SK-N-SH treated with all-trans-retinoic acid at 6 μM for 48 hours (cell line): ENCODE results near the gene LYPD6B.

Source experiments
- ARNTL ChIP-seq: fragments of 450-650 bp; formaldehyde crosslinking; IDR thresholded peaks from 2 replicates; pipeline ENCODE4 v1.5.0; 2020; ENCODE audit warnings: low read depth, mild to moderate bottlenecking, moderate library complexity, borderline replicate concordance
- BACH2 ChIP-seq: fragments of 250-450 bp; sonication (Bioruptor Pico); IDR thresholded peaks from 2 replicates; pipeline ENCODE4 v1.9.0; 2021; ENCODE audit warnings: mild to moderate bottlenecking, borderline replicate concordance
- CSDC2 ChIP-seq: fragments of 250-450 bp; sonication (Bioruptor Pico); IDR thresholded peaks from 2 replicates; pipeline ENCODE4 v1.5.0; 2020; ENCODE audit warnings: mild to moderate bottlenecking, moderate library complexity
- OSR1 ChIP-seq: fragments of 250-450 bp; sonication (Bioruptor Pico); IDR thresholded peaks from 2 replicates; pipeline ENCODE4 v1.8.0; 2022; ENCODE audit warnings: moderate library complexity, mild to moderate bottlenecking, inconsistent platforms
- TOX ChIP-seq: fragments of 250-450 bp; sonication (Bioruptor Pico); IDR thresholded peaks from 2 replicates; pipeline ENCODE4 v1.8.0; 2021; ENCODE audit warnings: mild to moderate bottlenecking, moderate library complexity, borderline replicate concordance
- ZFP30 ChIP-seq: fragments of 450-650 bp; formaldehyde crosslinking; IDR thresholded peaks from 2 replicates; pipeline ENCODE4 v1.5.0; 2022; ENCODE audit warnings: mild to moderate bottlenecking, moderate library complexity
- ZNF70 ChIP-seq: fragments of 450-650 bp; formaldehyde crosslinking; IDR thresholded peaks from 2 replicates; pipeline ENCODE4 v1.5.0; 2020; ENCODE audit warnings: mild to moderate bottlenecking, moderate library complexity
- ZNF8 ChIP-seq: fragments of 450-650 bp; formaldehyde crosslinking; IDR thresholded peaks from 2 replicates; pipeline ENCODE4 v1.5.0; 2020; ENCODE audit warnings: mild to moderate bottlenecking, moderate library complexity
- TF ChIP-seq, protein P1 (sequence below): fragments of 250-450 bp; sonication (Bioruptor Pico); IDR thresholded peaks from 2 replicates; pipeline ENCODE4 v1.8.0; 2021; ENCODE audit warnings: low read depth, mild to moderate bottlenecking, moderate library complexity, borderline replicate concordance

DNA sequence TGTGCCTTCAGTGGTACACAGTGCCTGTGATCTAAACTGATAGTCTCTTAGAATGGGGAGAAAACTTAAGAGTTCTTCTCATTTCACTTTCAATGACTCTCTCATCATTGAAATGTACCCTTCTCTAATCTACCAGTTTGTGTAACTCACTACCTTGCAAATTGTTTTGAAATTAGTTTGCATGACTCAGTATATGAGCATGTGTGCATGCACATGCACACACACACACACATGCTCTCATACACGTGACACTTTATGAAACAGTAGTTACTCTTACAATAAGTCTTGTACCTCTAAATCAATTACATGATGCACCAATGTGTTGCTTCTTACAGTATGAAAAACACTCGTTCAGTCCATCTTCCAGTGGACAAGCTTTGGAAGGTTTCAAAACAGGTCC lies 10.6 kb downstream of the LYPD6B start:
- no peak for TF ChIP-seq ZFP30 (CRISPR knock-in tag)
- TF ChIP-seq TOX (CRISPR knock-in tag), result no peak
- TF ChIP-seq, protein P1, sequence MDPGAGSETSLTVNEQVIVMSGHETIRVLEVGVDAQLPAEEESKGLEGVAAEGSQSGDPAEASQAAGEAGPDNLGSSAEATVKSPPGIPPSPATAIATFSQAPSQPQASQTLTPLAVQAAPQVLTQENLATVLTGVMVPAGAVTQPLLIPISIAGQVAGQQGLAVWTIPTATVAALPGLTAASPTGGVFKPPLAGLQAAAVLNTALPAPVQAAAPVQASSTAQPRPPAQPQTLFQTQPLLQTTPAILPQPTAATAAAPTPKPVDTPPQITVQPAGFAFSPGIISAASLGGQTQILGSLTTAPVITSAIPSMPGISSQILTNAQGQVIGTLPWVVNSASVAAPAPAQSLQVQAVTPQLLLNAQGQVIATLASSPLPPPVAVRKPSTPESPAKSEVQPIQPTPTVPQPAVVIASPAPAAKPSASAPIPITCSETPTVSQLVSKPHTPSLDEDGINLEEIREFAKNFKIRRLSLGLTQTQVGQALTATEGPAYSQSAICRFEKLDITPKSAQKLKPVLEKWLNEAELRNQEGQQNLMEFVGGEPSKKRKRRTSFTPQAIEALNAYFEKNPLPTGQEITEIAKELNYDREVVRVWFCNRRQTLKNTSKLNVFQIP (CRISPR knock-in tag), result no peak
- no peak for TF ChIP-seq ARNTL
- no peak for TF ChIP-seq CSDC2 (CRISPR knock-in tag)
- TF ChIP-seq BACH2 (CRISPR knock-in tag), result no peak
- TF ChIP-seq ZNF8, result no peak
- no peak for TF ChIP-seq ZNF70 (CRISPR knock-in tag)
- no peak for TF ChIP-seq OSR1 (CRISPR knock-in tag)
